GM12865 (cell line): ENCODE data around the gene MEOX2.

ENCODE experiments used
- DNase-seq: peaks from one replicate; pipeline ENCODE4 v3.0.0; 2010; ENCODE audit warnings: low read depth
- H3K4me3 ChIP-seq: 2 replicates; pipeline ENCODE4 v1.5.1; 2011; ENCODE audit warnings: mild to moderate bottlenecking, low read depth, low read length, control low read depth
- CTCF ChIP-seq: IDR thresholded peaks from 2 replicates; pipeline ENCODE4 v1.5.1; 2011; ENCODE audit warnings: low read length, control low read depth, low read depth, inconsistent platforms; ENCODE audit not compliant: insufficient read depth; ENCODE audit errors: missing control alignments

The MEOX2 gene

GRCh38 chr7:15715435-15715834 is 29.0 kb upstream of the MEOX2 start:
- H3K4me3 ChIP-seq, result no peak overlapping the region
- no peak for TF ChIP-seq CTCF
- DNase-seq, result no peak

GRCh38 chr7:15709978-15710377 is 23.5 kb upstream of the MEOX2 start:
- no peak overlapping the region for H3K4me3 ChIP-seq
- DNase-seq, result no peak
- no peak for TF ChIP-seq CTCF

- DNase-seq, result no peak
- TF ChIP-seq CTCF, result no peak
Observed at GRCh38 chr7:15707570-15707969, 21.1 kb upstream of the MEOX2 start.

GRCh38 chr7:15703732-15704131 is 17.2 kb upstream of the MEOX2 start:
- no peak for TF ChIP-seq CTCF
- no peak for DNase-seq
- H3K4me3 ChIP-seq, result no peak overlapping the region

More at GRCh38 chr7:15707570-15707969, 21.1 kb upstream of the MEOX2 start:
- H3K4me3 ChIP-seq, result no peak overlapping the region

GRCh38 chr7:15692501-15693020 is 6.1 kb upstream of the MEOX2 start:
- no peak overlapping the region for H3K4me3 ChIP-seq
- no peak for DNase-seq
- TF ChIP-seq CTCF, result no peak

- H3K4me3 ChIP-seq, result no peak overlapping the region
- TF ChIP-seq CTCF, result no peak
- DNase-seq, result no peak
Observed at GRCh38 chr7:15688911-15689310, 2.4 kb upstream of the MEOX2 start.

GRCh38 chr7:15688279-15688626 is 1.8 kb upstream of the MEOX2 start:
- no peak for DNase-seq
- TF ChIP-seq CTCF, result no peak
- H3K4me3 ChIP-seq, result no peak overlapping the region
